Stimulated activated memory B cell treated with anti-CD40 and anti-IgM and Interleukin-4, amounts not matched to agents 10 μg/mL and 1 μg/mL and 100 μg/mL, for 72 hours (primary cell): ENCODE data around the gene RNASE9.

Experiments
- ATAC-seq: fragments of 150-1000 bp; cut with Tn5 transposase; 2 replicates; pipeline ENCODE4 v1.10.0; 2021
- H3K27ac Mint-ChIP-seq: one replicate; pipeline ENCODE4 v1.8.0; 2022; ENCODE audit warnings: mild to moderate bottlenecking, mixed read lengths
- H3K27me3 Mint-ChIP-seq: one replicate; pipeline ENCODE4 v1.8.0; 2022; ENCODE audit warnings: mixed read lengths
- H3K36me3 Mint-ChIP-seq: one replicate; pipeline ENCODE4 v1.8.0; 2022; ENCODE audit warnings: mixed read lengths
- H3K4me1 Mint-ChIP-seq: one replicate; pipeline ENCODE4 v1.8.0; 2022; ENCODE audit warnings: mixed read lengths
- H3K4me3 Mint-ChIP-seq: one replicate; pipeline ENCODE4 v1.8.0; 2022; ENCODE audit warnings: mild to moderate bottlenecking, moderate library complexity, mixed read lengths
- H3K9me3 Mint-ChIP-seq: one replicate; pipeline ENCODE4 v1.8.0; 2022; ENCODE audit warnings: mixed read lengths

RNASE9 gene

GRCh38 chr14:20556500-20557211 is 4.2 kb downstream of the RNASE9 start:
- Mint-ChIP-seq H3K9me3 (no peaks in the 10 kb centered on the region), H3K27ac (no peak overlapping the region), H3K36me3 (no peaks in the 10 kb centered on the region), H3K4me1 (no peaks in the 10 kb centered on the region), H3K4me3 (no peak overlapping the region), H3K27me3 (no peaks in the 10 kb centered on the region)
- ATAC-seq, result no peak

GRCh38 chr14:20555845-20556244 is 5.0 kb downstream of the RNASE9 start:
- Mint-ChIP-seq H3K27me3 (no peaks in the 10 kb centered on the region), H3K27ac (no peak overlapping the region), H3K36me3 (no peaks in the 10 kb centered on the region), H3K4me1 (no peaks in the 10 kb centered on the region), H3K9me3 (no peaks in the 10 kb centered on the region), H3K4me3 (no peak overlapping the region)
- ATAC-seq, result no peak

- H3K4me1 Mint-ChIP-seq, result no peaks in the 10 kb centered on the region
- ATAC-seq, result no peak
- H3K4me3 Mint-ChIP-seq, result no peak overlapping the region
- no peak overlapping the region for H3K27ac Mint-ChIP-seq
- no peaks in the 10 kb centered on the region for H3K36me3 Mint-ChIP-seq
- no peaks in the 10 kb centered on the region for H3K9me3 Mint-ChIP-seq
- H3K27me3 Mint-ChIP-seq, result no peaks in the 10 kb centered on the region
These were observed 7.8 kb downstream of the RNASE9 start for GRCh38 chr14:20553024-20553423.

GRCh38 chr14:20551606-20552005 is 9.2 kb downstream of the RNASE9 start:
- no peaks in the 10 kb centered on the region for H3K36me3 Mint-ChIP-seq
- H3K27ac Mint-ChIP-seq, result no peak overlapping the region
- no peak overlapping the region for H3K4me3 Mint-ChIP-seq
- no peak for ATAC-seq
- no peaks in the 10 kb centered on the region for H3K9me3 Mint-ChIP-seq
- H3K4me1 Mint-ChIP-seq, result no peaks in the 10 kb centered on the region
- peaks cover 7% of the 10 kb centered on the region for H3K27me3 Mint-ChIP-seq

GRCh38 chr14:20550926-20551325 is 9.9 kb downstream of the RNASE9 start:
- H3K27ac Mint-ChIP-seq, result no peak overlapping the region
- H3K36me3 Mint-ChIP-seq, result no peaks in the 10 kb centered on the region
- no peaks in the 10 kb centered on the region for H3K4me1 Mint-ChIP-seq
- H3K4me3 Mint-ChIP-seq, result no peak overlapping the region
- no peak for ATAC-seq
- no peaks in the 10 kb centered on the region for H3K9me3 Mint-ChIP-seq
- H3K27me3 Mint-ChIP-seq, result peaks cover 13% of the 10 kb centered on the region

GRCh38 chr14:20548414-20549158 is 12.3 kb downstream of the RNASE9 start:
- H3K4me1 Mint-ChIP-seq, result no peaks in the 10 kb centered on the region
- no peak overlapping the region for H3K27ac Mint-ChIP-seq

GRCh38 chr14:20546877-20547276 is 14.0 kb downstream of the RNASE9 start:
- no peak for ATAC-seq
- H3K4me1 Mint-ChIP-seq, result no peaks in the 10 kb centered on the region
- no peak overlapping the region for H3K4me3 Mint-ChIP-seq
- H3K36me3 Mint-ChIP-seq, result no peaks in the 10 kb centered on the region
- H3K9me3 Mint-ChIP-seq, result no peaks in the 10 kb centered on the region
- H3K27me3 Mint-ChIP-seq, result peaks cover 29% of the 10 kb centered on the region
- H3K27ac Mint-ChIP-seq, result no peak overlapping the region

More at GRCh38 chr14:20548414-20549158, 12.3 kb downstream of the RNASE9 start:
- no peaks in the 10 kb centered on the region for H3K36me3 Mint-ChIP-seq
- no peak for ATAC-seq
- no peaks in the 10 kb centered on the region for H3K9me3 Mint-ChIP-seq
- H3K4me3 Mint-ChIP-seq, result no peak overlapping the region
- H3K27me3 Mint-ChIP-seq, result peaks cover 29% of the 10 kb centered on the region

- no peak overlapping the region for H3K4me3 Mint-ChIP-seq
- H3K27me3 Mint-ChIP-seq, result peaks cover 6% of the 10 kb centered on the region
- ATAC-seq, result no peak
- H3K27ac Mint-ChIP-seq, result no peak overlapping the region
- no peaks in the 10 kb centered on the region for H3K4me1 Mint-ChIP-seq
- no peaks in the 10 kb centered on the region for H3K36me3 Mint-ChIP-seq
- no peaks in the 10 kb centered on the region for H3K9me3 Mint-ChIP-seq
These were observed 20.9 kb downstream of the RNASE9 start for GRCh38 chr14:20539906-20540305.

- peak overlapping the region; percentile 1 for H3K4me3 Mint-ChIP-seq
- H3K27me3 Mint-ChIP-seq, result peaks cover 20% of the 10 kb centered on the region
- peak overlapping the region; percentile 31 for H3K27ac Mint-ChIP-seq
- H3K36me3 Mint-ChIP-seq, result no peaks in the 10 kb centered on the region
- H3K9me3 Mint-ChIP-seq, result no peaks in the 10 kb centered on the region
- H3K4me1 Mint-ChIP-seq, result peaks cover 11% of the 10 kb centered on the region
- peak; percentile 67 for ATAC-seq
These were observed 29.9 kb downstream of the RNASE9 start for GRCh38 chr14:20530771-20531571.

GRCh38 chr14:20529806-20530205 is 31.0 kb downstream of the RNASE9 start:
- H3K27ac Mint-ChIP-seq, result no peak overlapping the region
- no peaks in the 10 kb centered on the region for H3K9me3 Mint-ChIP-seq
- no peaks in the 10 kb centered on the region for H3K36me3 Mint-ChIP-seq
- no peak overlapping the region for H3K4me3 Mint-ChIP-seq
- peaks cover 11% of the 10 kb centered on the region for H3K4me1 Mint-ChIP-seq
- peaks cover 20% of the 10 kb centered on the region for H3K27me3 Mint-ChIP-seq
- no peak for ATAC-seq

- Mint-ChIP-seq H3K27me3 (peaks cover 6% of the 10 kb centered on the region), H3K4me1 (peaks cover 9% of the 10 kb centered on the region), H3K27ac (no peak overlapping the region), H3K36me3 (no peaks in the 10 kb centered on the region), H3K9me3 (no peaks in the 10 kb centered on the region), H3K4me3 (no peak overlapping the region)
- no peak for ATAC-seq
These were observed 36.8 kb downstream of the RNASE9 start for GRCh38 chr14:20524027-20524426.

GRCh38 chr14:20522332-20522731 is 38.5 kb downstream of the RNASE9 start:
- Mint-ChIP-seq H3K27me3 (no peaks in the 10 kb centered on the region), H3K4me3 (no peak overlapping the region), H3K9me3 (no peaks in the 10 kb centered on the region), H3K4me1 (peaks cover 9% of the 10 kb centered on the region), H3K27ac (no peak overlapping the region), H3K36me3 (no peaks in the 10 kb centered on the region)
- ATAC-seq, result no peak

GRCh38 chr14:20516921-20517320 is 43.9 kb downstream of the RNASE9 start:
- H3K4me1 Mint-ChIP-seq, result peaks cover 10% of the 10 kb centered on the region
- H3K27me3 Mint-ChIP-seq, result no peaks in the 10 kb centered on the region
- no peak overlapping the region for H3K27ac Mint-ChIP-seq
- no peaks in the 10 kb centered on the region for H3K36me3 Mint-ChIP-seq
- ATAC-seq, result no peak
- H3K4me3 Mint-ChIP-seq, result no peak overlapping the region
- H3K9me3 Mint-ChIP-seq, result no peaks in the 10 kb centered on the region

GRCh38 chr14:20515846-20516245 is 45.0 kb downstream of the RNASE9 start:
- H3K27me3 Mint-ChIP-seq, result no peaks in the 10 kb centered on the region
- no peaks in the 10 kb centered on the region for H3K36me3 Mint-ChIP-seq
- no peak for ATAC-seq
- no peak overlapping the region for H3K4me3 Mint-ChIP-seq
- no peaks in the 10 kb centered on the region for H3K9me3 Mint-ChIP-seq
- H3K27ac Mint-ChIP-seq, result no peak overlapping the region
- peaks cover 20% of the 10 kb centered on the region for H3K4me1 Mint-ChIP-seq

GRCh38 chr14:20512177-20512905 is 48.5 kb downstream of the RNASE9 start:
- Mint-ChIP-seq H3K36me3 (no peaks in the 10 kb centered on the region), H3K27me3 (no peaks in the 10 kb centered on the region), H3K27ac (peak overlapping the region; percentile 5)

More at GRCh38 chr14:20512177-20512905, 48.5 kb downstream of the RNASE9 start:
- Mint-ChIP-seq H3K9me3 (no peaks in the 10 kb centered on the region), H3K4me3 (no peak overlapping the region), H3K4me1 (peaks cover 20% of the 10 kb centered on the region)
- no peak for ATAC-seq
